Adipocyte (in vitro differentiated cells): ENCODE measurements around the gene ARL8B.
"Not testable (repeated sequence)": the region's sequence is repeated elsewhere in the genome, so short reads cannot be mapped to it uniquely, and the experiment has no call there.

Experiments
- DNase-seq: peaks from one replicate; pipeline ENCODE4 v3.0.0-alpha.2; 2015; ENCODE audit warnings: low read depth
- H3K27me3 ChIP-seq: replicated peaks from 2 replicates; pipeline ENCODE4 v1.7.0; 2013; ENCODE audit warnings: mild to moderate bottlenecking, low read length, moderate library complexity; ENCODE audit not compliant: control insufficient read depth, insufficient read depth
- H3K36me3 ChIP-seq: 2 replicates; pipeline ENCODE4 v1.7.0; 2013; ENCODE audit warnings: low read length, mild to moderate bottlenecking, moderate library complexity; ENCODE audit not compliant: control insufficient read depth, insufficient read depth, severe bottlenecking
- H3K4me1 ChIP-seq: 2 replicates; pipeline ENCODE4 v1.7.0; 2013; ENCODE audit warnings: mild to moderate bottlenecking, low read length, moderate library complexity; ENCODE audit not compliant: control insufficient read depth, insufficient read depth
- H3K4me3 ChIP-seq: 2 replicates; pipeline ENCODE4 v1.7.0; 2013; ENCODE audit warnings: mild to moderate bottlenecking, low read length, moderate library complexity
- H3K9ac ChIP-seq: 2 replicates; pipeline ENCODE4 v1.7.0; 2013; ENCODE audit warnings: mild to moderate bottlenecking, low read length, moderate library complexity
- H3K9me3 ChIP-seq: 2 replicates; pipeline ENCODE4 v1.7.0; 2013; ENCODE audit warnings: mild to moderate bottlenecking, low read length, moderate library complexity; ENCODE audit not compliant: control insufficient read depth

Gene ARL8B

DNA sequence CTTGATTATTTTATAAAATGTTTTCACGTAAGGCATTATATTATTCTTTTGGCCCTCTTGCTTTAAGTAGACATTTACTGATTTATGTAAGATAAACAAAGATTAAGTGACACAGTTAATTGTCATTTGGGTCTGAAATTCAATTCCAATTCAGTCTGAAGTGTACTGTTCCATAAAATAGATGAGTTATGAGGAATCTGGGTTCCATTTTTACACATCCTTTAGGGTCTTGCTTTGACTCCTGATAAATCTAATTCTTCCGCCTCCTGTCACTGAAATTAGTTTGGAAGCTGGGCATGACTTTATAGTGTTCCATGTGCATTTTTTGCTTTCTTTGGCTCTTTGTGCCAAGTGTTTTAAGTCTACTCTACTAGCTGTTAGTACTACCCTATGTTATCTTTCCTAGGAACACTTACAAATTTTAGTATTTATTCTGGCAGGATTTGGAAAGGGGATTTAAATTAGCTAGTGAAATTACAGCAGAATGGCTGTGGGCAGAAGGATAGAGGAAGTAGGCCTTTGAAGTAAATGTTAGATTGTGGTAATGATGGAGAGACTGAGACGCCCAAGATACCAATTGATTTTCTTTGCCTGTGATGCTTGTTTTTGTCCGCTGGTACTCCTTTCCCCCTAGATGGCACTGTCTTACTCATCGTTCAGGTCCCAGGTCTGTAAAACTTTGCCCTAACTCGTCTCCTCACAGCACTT lies 14.3 kb downstream of the ARL8B start:
- Histone ChIP-seq H3K4me3 (no peak overlapping the region), H3K9me3 (no peaks in the 10 kb centered on the region), H3K4me1 (peaks cover 38% of the 10 kb centered on the region), H3K9ac (no peak overlapping the region), H3K36me3 (no peaks in the 10 kb centered on the region), H3K27me3 (no peaks in the 10 kb centered on the region)
- no peak for DNase-seq

GRCh38 chr3:5136919-5137429 lies 14.9 kb downstream of the ARL8B start:
- H3K4me1 ChIP-seq = peaks cover 40% of the 10 kb centered on the region
- H3K9me3 ChIP-seq = no peaks in the 10 kb centered on the region
- H3K4me3 ChIP-seq = no peak overlapping the region
- no peaks in the 10 kb centered on the region for H3K36me3 ChIP-seq
- no peaks in the 10 kb centered on the region for H3K27me3 ChIP-seq
- H3K9ac ChIP-seq = no peak overlapping the region
- no peak for DNase-seq

DNA sequence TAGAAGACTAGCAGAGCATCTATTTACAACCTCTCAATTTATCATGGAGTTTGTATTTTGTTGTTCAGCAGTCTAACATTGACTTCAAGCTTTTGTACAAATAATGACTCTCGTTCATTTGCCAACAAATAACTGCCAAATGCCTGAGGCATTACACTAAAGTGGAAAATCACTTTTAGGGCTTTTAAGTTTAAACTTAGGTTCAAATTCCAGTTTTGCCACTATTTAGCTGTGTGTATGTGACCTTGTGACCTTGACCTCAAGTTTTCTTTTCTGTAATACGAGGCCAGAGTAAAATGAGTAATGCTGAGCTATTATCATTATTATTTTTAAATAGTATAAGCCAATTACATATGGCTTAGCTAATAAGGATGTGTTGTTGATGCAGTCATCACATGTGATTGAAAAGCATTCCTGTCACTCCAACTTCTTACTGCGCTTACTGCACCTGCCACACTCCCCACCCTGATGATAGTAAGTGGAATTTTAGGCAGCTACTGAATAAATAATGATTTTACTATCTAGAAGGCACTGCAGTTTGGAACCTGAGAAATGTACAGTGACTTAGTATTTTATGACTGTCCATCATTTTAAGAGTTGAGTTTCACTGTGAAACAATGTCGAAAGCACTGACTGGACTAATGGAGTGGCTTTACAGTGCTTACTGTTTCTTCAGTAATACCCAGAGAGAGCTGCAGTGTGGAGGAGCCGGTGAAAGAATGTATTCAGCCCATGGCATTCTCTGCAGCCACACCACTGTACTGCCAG lies 16.3 kb downstream of the ARL8B start:
- peaks cover 40% of the 10 kb centered on the region for H3K4me1 ChIP-seq
- H3K9me3 ChIP-seq = no peaks in the 10 kb centered on the region
- no peak overlapping the region for H3K4me3 ChIP-seq
- H3K36me3 ChIP-seq = no peaks in the 10 kb centered on the region
- no peaks in the 10 kb centered on the region for H3K27me3 ChIP-seq
- DNase-seq = peak; percentile 61
- no peak overlapping the region for H3K9ac ChIP-seq

DNA sequence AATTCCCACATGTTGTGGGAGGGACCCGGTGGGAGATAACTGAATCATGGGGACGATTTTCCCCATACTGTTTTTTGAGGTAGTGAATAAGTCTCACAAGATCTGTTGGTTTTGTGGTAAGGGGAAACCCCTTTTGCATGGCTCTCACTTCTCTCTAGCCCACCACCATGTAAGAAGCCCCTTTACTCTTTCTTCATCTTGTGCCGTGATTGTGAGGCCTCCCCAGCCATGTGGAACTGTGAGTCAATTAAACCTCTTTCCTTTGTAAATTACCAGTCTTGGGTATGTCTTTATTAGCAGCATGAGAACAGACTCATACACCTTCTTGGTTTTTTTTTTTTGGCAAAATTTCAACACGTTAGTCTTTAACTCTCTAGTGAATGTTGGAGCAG lies 18.1 kb downstream of the ARL8B start:
- peaks cover 40% of the 10 kb centered on the region for H3K4me1 ChIP-seq
- DNase-seq = no peak
- no peak overlapping the region for H3K4me3 ChIP-seq
- no peaks in the 10 kb centered on the region for H3K27me3 ChIP-seq
- H3K36me3 ChIP-seq = no peaks in the 10 kb centered on the region
- H3K9me3 ChIP-seq = no peaks in the 10 kb centered on the region
- peak overlapping the region; percentile 6 for H3K9ac ChIP-seq

- no peak for DNase-seq
- no peak overlapping the region for H3K9ac ChIP-seq
- no peaks in the 10 kb centered on the region for H3K27me3 ChIP-seq
- no peaks in the 10 kb centered on the region for H3K36me3 ChIP-seq
- peaks cover 40% of the 10 kb centered on the region for H3K4me1 ChIP-seq
- no peaks in the 10 kb centered on the region for H3K9me3 ChIP-seq
- no peak overlapping the region for H3K4me3 ChIP-seq
Observed at GRCh38 chr3:5140839-5141238, 18.7 kb downstream of the ARL8B start.

GRCh38 chr3:5141760-5142159 lies 19.7 kb downstream of the ARL8B start:
- no peaks in the 10 kb centered on the region for H3K9me3 ChIP-seq
- peaks cover 34% of the 10 kb centered on the region for H3K4me1 ChIP-seq
- no peaks in the 10 kb centered on the region for H3K36me3 ChIP-seq
- no peak for DNase-seq
- H3K4me3 ChIP-seq = no peak overlapping the region
- no peak overlapping the region for H3K9ac ChIP-seq
- H3K27me3 ChIP-seq = no peaks in the 10 kb centered on the region

DNA sequence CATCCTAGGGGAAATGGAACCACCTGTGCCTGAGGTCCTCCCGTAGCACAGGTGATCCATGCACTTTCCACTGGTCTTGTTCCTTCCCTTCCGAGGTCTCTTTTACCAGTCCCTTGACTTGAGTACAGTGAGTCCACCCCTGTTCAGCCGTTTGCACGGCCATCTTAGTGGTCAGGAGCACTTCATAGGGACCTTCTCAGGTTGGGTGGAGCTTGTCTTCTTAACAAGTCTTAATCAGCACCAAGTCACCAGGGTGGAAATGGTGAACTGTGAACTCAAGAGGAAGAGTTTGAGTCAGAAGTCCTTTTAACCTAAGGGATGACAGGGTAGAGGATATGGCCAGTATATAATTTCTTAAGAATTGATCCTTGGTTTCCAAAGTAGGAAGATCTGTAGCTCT lies 21.4 kb downstream of the ARL8B start:
- no peak overlapping the region for H3K9ac ChIP-seq
- H3K27me3 ChIP-seq = no peaks in the 10 kb centered on the region
- no peaks in the 10 kb centered on the region for H3K9me3 ChIP-seq
- H3K4me1 ChIP-seq = peaks cover 21% of the 10 kb centered on the region
- no peak for DNase-seq
- H3K36me3 ChIP-seq = no peaks in the 10 kb centered on the region
- H3K4me3 ChIP-seq = no peak overlapping the region

GRCh38 chr3:5144316-5144994 lies 22.4 kb downstream of the ARL8B start:
- no peaks in the 10 kb centered on the region for H3K27me3 ChIP-seq
- peaks cover 11% of the 10 kb centered on the region for H3K4me1 ChIP-seq
- no peaks in the 10 kb centered on the region for H3K9me3 ChIP-seq
- no peak for DNase-seq
- no peak overlapping the region for H3K4me3 ChIP-seq
- H3K36me3 ChIP-seq = no peaks in the 10 kb centered on the region
- no peak overlapping the region for H3K9ac ChIP-seq

GRCh38 chr3:5145120-5145519 lies 23.0 kb downstream of the ARL8B start:
- DNase-seq = no peak
- Histone ChIP-seq H3K4me1 (peaks cover 8% of the 10 kb centered on the region), H3K4me3 (no peak overlapping the region), H3K9ac (no peak overlapping the region), H3K36me3 (no peaks in the 10 kb centered on the region), H3K27me3 (no peaks in the 10 kb centered on the region), H3K9me3 (no peaks in the 10 kb centered on the region)

DNA sequence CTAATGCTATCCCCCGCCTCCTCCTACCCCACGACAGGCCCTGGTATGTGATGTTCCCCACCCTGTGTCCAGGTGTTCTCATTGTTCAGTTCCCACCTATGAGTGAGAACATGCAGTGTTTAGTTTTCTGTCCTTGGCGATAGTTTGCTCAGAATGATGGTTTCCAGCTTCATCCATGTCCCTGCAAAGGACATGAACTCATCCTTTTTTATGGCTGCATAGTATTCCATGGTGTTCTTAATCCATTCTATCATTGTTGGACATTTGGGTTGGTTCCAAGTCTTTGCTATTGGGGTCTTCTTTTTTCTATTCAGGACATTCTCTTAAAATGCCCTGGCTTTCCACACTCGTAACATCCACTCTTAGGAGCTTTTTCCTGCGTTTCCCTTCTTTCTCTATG lies 25.1 kb downstream of the ARL8B start:
- H3K36me3 ChIP-seq, H3K27me3 ChIP-seq, H3K9ac ChIP-seq, H3K9me3 ChIP-seq, H3K4me3 ChIP-seq, DNase-seq, H3K4me1 ChIP-seq: not testable (repeated sequence)

DNA sequence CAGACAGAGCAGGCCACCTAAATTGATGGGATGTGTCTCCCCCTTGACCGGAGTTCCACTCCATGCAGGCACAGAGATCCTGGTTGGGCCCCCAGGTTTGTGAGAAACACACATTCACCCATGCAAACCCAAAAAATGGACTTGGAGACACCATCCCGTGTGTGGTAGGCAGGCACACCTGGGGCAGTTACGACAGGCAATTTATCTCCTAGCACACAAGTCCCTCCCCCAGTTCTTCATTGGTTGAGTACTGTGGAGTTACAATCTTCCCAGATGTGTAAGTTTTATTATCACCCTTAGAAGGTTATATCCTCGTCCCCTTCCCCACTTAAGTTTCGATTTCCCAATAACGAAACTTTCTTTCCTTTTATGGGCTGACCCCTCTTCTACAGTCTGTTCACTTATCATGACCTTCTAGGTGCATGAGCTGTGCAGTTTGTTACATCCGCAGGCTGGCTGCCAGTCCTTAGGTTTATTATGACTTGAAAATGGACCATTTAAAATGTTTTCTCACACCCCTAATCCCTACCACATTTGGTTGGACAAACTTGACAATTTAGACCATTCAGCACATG lies 27.3 kb downstream of the ARL8B start:
- H3K9ac ChIP-seq = no peak overlapping the region
- H3K27me3 ChIP-seq = no peaks in the 10 kb centered on the region
- H3K36me3 ChIP-seq = no peaks in the 10 kb centered on the region
- peaks cover 4% of the 10 kb centered on the region for H3K4me1 ChIP-seq
- no peak overlapping the region for H3K4me3 ChIP-seq
- no peak for DNase-seq
- no peaks in the 10 kb centered on the region for H3K9me3 ChIP-seq
